ENCODE results near the gene KIAA1328.
"Not testable (repeated sequence)": the region's sequence is repeated elsewhere in the genome, so short reads cannot be mapped to it uniquely, and the experiment has no call there.

The KIAA1328 gene

DNA sequence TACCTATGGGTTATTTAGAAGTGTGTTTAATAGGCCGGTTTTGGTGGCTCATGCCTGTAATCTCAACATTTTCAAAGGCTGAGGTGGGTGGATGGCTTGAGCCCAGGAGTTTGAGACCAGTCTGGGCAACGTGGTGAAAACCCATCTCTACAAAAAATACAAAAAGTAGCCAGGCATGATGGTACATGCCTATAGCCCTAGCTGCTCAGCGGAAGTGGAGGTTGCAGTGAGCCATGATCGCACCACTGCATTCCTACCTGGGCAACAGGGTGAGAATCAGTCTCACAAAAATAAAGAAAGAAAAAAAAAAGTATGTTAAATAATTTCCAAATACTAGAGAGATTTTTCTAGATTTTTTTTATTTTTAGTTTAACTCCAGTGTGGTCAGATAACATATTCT lies 316.0 kb downstream of the KIAA1328 start:
- DNase-seq (ENCODE audit: low read depth): no peak

DNA sequence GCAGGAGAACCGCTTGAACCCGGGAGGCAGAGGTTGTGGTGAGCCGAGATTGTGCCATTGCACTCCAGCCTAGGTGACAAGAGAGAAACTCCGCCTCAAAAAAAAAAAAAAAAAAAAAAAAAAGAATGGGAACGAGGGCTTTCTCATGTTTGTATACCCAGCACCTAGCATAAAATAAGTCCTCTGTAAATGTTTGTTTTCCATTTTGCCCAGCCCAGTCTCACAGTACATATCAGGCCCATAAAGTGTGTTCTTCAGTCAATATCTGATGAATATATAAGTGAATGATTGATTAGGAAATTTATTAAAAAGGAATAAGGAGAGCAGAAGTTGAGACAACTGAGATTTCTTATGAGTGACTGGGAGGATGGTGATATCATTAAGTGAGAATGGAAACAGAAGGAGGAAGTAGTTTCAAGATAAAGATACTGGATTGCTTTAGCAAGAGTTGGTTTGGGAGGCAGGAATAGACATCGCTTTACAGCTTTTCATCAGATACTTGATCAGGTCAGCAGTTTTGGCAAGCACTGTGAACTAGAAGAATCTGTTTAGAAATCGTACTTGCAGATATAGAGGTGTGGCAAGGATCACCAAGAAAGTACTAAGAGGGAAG lies 327.5 kb downstream of the KIAA1328 start:
- DNase-seq (ENCODE audit: low read depth): no peak

GRCh38 chr18:37160038-37160820 lies 331.3 kb downstream of the KIAA1328 start:
- no peak for DNase-seq (ENCODE audit: low read depth)

- DNase-seq (ENCODE audit: low read depth): no peak
Measured at GRCh38 chr18:37161491-37161890, 332.6 kb downstream of the KIAA1328 start.

DNA sequence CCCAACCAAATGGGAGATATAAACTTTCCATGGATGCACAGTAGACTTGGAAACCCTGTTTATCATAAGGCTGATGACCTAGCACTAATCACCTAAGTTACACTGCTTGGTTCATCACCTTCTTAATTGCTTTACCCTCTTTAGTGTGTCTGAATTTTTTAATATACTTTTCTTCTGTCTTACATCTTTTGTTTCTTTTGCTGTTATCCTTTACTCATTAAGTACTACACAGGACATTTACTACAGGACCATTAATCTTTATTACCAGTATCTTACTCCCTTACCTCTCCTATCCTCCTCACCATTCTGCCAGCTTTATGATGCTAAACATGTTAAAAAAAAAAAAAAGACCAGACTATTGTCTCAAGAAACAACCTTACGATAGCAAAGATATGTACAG lies 333.6 kb downstream of the KIAA1328 start:
- DNase-seq (ENCODE audit: low read depth): no peak

DNA sequence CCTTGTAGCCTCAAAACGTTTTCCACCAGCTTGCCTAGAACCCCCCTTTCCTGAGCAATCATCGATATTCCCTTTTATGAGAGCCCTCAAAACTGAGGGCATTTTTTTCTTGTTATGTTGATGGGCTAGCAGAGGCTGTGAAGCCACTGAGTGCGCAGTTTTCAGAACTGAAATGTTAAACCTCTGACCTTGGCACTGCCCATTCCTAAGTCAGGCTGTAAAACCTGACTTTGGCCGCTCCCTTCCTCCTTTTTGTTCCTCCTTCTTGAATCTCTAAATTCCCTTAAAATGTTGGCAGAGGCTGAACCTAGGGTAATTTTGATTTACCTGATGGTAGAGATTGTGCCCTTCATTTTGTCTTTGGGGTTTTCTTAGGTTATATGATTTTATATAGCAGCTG lies 334.2 kb downstream of the KIAA1328 start:
- no peak for DNase-seq (ENCODE audit: low read depth)

DNA sequence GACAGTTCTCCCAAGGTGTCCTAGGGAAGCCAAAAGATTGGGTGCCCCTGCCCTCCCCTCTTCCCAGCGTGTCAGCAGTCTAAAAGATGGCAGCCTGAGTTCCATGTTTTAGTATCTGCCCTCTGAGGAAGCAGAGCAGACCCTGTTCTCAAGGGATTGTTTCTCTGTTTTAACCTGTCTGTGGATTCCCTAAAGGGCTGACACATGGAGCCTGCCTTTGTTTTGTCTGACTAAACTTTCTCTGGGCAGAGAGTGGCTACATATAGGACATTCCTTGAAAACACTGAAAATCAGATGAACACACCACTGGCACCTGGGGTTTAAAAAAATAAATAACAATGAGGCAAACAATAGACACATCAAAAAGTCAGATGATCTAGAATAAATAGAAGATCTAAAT lies 337.6 kb downstream of the KIAA1328 start:
- DNase-seq (ENCODE audit: low read depth): no peak

GRCh38 chr18:37166966-37167365 lies 338.0 kb downstream of the KIAA1328 start:
- not testable (repeated sequence) for DNase-seq (ENCODE audit: low read depth)

GRCh38 chr18:37170984-37171383 lies 342.1 kb downstream of the KIAA1328 start:
- DNase-seq (ENCODE audit: low read depth): no peak

- DNase-seq (ENCODE audit: low read depth): no peak
Measured at GRCh38 chr18:37173384-37173783, 344.5 kb downstream of the KIAA1328 start.

DNA sequence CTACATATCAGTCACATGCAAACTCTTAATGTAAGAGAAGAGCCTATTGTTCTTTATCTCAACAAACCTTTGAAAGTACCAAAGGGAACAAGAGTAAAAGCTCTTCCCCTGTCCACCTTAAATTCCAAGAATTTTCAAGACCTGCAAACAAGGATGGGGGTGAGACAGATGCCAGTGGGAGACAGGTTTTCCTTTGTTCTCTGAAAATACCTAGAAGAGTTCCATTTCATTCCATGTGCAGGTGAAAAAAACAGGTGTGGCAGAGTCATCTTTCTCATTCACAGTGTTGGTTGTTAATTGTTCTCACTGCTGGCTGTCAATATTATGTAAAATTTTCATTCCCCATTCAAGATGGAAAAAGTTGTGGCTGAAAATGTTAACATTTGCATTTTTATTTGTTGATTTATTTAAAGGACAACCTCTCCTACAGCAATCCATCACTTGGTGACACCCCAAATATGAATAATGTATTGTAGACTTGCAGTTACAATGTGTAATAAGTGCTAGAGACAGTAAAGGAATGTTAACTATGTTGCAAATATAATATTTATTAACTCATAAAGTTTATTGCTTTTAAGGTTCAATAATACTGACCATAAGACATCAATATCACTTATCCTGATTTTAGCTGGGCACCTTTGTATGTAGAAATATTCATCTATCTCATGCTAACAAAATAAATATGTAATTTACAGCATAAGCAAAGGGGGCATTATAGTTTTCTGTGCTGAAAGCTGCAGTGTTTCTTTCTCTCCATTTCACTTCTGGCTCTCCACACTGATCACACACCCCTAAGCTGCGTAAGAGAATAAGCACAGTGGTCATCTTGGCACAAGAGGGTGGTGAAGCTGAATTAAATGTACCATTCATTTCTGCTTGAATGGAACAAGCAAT lies 347.0 kb downstream of the KIAA1328 start:
- DNase-seq (ENCODE audit: low read depth): no peak

GRCh38 chr18:37176621-37176934 lies 347.7 kb downstream of the KIAA1328 start:
- no peak for DNase-seq (ENCODE audit: low read depth)

DNA sequence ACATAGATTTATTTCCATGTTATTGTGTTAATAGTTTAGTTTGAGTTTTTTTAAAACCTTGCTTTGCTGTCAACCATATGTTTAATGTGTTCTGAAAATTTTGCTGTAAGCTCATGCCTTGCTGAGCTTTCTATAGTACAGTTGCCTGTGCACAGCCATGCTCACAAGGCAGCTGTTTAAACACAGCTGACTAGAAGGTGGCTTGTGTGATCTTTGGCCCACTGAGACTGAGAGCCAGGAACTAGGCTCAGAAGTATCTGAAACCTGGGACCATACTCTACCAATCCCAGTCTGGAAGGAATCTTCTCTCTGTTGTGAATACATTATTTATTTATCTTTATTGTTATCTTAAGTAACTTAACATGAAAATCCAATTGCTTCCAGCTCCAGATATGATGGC lies 350.5 kb downstream of the KIAA1328 start:
- no peak for DNase-seq (ENCODE audit: low read depth)

GRCh38 chr18:37180086-37180485 lies 351.2 kb downstream of the KIAA1328 start:
- no peak for DNase-seq (ENCODE audit: low read depth)

DNA sequence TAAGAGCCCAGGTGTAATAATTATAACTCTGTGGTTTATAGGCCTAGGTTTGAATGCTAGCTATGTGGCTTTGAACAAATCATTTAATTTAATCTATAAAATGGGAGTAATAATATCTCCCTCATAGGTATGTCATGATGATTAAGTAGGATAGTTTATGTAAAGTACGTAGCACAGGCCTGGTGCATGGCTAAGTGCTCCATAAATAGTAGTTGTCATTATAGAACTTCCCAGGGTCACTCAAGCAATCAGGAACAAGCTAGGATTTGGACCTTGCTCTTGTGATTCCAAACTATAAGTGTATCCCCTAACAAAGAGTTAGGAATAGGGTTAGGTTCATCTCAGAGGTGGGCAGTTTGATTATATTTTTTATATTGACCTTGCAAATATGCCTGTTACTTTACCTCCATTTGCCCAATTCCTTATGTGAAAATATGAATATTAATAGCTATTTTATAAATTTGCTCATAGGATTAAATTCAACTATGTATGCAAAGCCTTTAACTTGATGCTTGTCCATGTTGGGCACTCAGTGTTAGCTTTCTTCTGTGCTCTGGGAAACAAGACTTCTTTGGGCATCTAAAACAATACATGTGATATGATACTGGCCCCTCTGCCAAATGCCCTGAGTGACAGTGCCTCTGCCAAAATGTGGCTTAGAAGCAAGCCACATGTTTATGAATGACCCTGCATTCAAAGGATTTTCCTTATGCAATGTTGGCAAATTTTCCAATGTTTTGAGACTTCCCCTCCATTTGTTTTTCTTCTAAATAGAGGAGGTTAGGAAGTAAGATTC lies 353.6 kb downstream of the KIAA1328 start:
- DNase-seq (ENCODE audit: low read depth): no peak

GRCh38 chr18:37184209-37184868 lies 355.4 kb downstream of the KIAA1328 start:
- DNase-seq (ENCODE audit: low read depth): no peak

DNA sequence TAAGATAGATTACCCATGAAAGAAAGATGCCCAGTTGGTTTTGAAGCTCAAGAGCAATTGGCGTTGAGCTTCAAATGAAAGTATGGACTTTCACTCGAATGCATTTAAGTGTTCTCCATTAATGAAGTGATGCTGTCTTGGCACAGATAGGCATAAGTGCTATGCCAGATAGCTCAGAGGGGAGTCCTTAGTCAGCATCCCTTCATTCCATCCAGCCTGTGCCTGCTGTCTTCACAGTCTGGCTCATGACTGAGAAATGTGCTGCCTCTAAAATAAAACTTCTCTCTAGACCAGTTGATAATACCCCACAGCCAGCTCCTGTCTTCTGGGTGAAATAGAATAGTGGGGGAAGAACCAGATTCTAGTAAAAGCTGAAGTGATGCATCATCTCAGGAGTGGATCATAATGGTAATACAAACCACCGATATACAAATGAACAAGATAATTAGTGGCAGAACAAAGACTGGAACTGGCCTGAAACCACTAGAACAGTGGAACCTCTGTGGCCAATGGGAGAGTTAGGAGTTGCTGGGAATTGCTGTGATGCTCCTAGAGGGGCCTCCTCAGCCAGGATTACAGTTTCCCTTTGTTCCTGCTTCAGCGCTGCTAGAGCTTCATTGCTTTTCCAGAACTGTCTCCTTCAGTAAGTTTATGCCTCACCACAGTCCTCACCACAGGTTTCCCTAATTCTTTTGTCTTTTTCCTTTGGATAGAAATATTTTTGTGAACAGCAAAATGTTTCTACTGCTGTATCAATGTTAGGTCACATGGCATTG lies 359.3 kb downstream of the KIAA1328 start:
- no peak for DNase-seq (ENCODE audit: low read depth)

DNA sequence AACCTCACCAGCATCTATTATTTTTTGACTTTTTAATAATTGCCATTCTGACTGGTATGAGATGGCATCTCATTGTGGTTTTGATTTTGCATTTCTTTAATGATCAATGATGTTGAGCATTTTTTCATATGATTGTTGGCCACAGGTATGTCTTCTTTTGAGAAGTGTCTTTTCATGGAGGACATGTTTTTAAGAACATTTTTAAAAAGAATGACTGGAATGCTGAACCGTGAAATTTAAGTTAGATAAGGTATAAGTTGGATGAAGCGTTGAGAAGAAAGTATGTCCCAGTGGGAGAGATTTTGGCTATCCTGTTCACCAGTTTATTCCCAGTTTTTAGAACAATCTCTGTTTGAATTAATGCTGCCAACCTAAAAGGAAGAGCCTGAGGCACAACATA lies 370.8 kb downstream of the KIAA1328 start:
- DNase-seq (ENCODE audit: low read depth): no peak

GRCh38 chr18:37207343-37207742 lies 378.4 kb downstream of the KIAA1328 start:
- no peak for DNase-seq (ENCODE audit: low read depth)

- DNase-seq (ENCODE audit: low read depth): no peak
Measured at GRCh38 chr18:37210781-37211180, 381.9 kb downstream of the KIAA1328 start.

All from amniotic epithelial cell (primary cell).